Colonic mucosa (tissue), 4 donors: ENCODE results near the gene STK32A. TPM values are rescaled to one million over a fixed set of nuclear protein-coding genes. Genes with fewer than 3 reads are reported as not detected.

Experiments
- DNase-seq: peaks from one replicate; pipeline ENCODE4 v3.0.0-alpha.2; 2020
- H3K27ac ChIP-seq: fragments of 200-600 bp; one replicate; pipeline ENCODE4 v1.8.0; 2021
- H3K27me3 ChIP-seq: fragments of 200-600 bp; one replicate; pipeline ENCODE4 v1.8.0; 2021
- H3K36me3 ChIP-seq: fragments of 200-600 bp; one replicate; pipeline ENCODE4 v1.8.0; 2021
- H3K4me1 ChIP-seq: fragments of 200-600 bp; one replicate; pipeline ENCODE4 v1.8.0; 2021; ENCODE audit warnings: mild to moderate bottlenecking
- H3K4me3 ChIP-seq: fragments of 200-600 bp; one replicate; pipeline ENCODE4 v1.8.0; 2021
- H3K9ac ChIP-seq, 2 donors: one replicate each; pipeline ENCODE4 v1.7.0; 2013; ENCODE audit warnings: control low read depth in 2 of 2, low read depth in 2 of 2, low read length in 2 of 2
- H3K9me3 ChIP-seq: fragments of 200-600 bp; one replicate; pipeline ENCODE4 v1.8.0; 2021
- CTCF ChIP-seq: fragments of 200-600 bp; IDR thresholded peaks from one replicate; pipeline ENCODE4 v1.8.0; 2022; ENCODE audit warnings: antibody characterized with exemption, mild to moderate bottlenecking
- intact Hi-C: fragments of 100-400 bp; cut with DNase I; formaldehyde crosslinking; loops from one replicate; pipeline ENCODE4 v1.14.1; 2022
- total RNA-seq, 2 donors: library from RNA; stranded (reverse); fragmentation: NEBNext Ultra II Directional in 1 of 2; extraction: Animal tissue kit (Norgen Biotek cat#: 25700) in 1 of 2; gene quantifications; one replicate each; pipeline ENCODE4 v1.2.1, GENCODE V29; 2021
- donor health status: healthy.
- donor health status: DM: no; HTN: no; CAD: no.
- donor health status: DM: no; HTN: no; CAD: no.

Gene STK32A
- total RNA-seq, 2 donors from 2014 or later, result 0.10 to 0.77 TPM

DNA sequence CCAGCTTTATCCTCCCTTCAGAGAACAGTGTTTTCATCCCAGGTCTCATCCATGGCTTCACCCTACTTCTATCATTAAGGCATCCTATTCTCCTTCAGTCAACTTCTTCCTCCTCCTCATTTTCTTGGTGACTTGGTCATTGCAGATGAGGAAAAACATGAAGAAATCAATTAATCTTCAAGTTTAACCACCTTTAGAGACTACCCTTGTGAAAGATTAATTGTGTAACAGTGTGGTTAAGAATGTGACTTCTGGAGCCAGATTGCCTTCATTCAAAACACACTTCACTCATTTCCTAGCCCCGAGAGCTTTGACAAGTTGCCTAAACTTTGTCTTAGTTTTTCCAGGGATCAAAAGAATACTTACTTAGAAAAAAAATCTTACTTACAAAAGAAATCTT is 110.0 kb downstream of the STK32A start:
- DNase-seq, result no peak
- TF ChIP-seq CTCF, result no peak
- Histone ChIP-seq H3K4me1 (no peaks in the 10 kb centered on the region), H3K9ac (no peak overlapping the region), H3K36me3 (no peaks in the 10 kb centered on the region), H3K4me3 (no peak overlapping the region), H3K27ac (no peak overlapping the region), H3K9me3 (no peaks in the 10 kb centered on the region), H3K27me3 (no peaks in the 10 kb centered on the region)
- intact Hi-C loops, result no loop called here

DNA sequence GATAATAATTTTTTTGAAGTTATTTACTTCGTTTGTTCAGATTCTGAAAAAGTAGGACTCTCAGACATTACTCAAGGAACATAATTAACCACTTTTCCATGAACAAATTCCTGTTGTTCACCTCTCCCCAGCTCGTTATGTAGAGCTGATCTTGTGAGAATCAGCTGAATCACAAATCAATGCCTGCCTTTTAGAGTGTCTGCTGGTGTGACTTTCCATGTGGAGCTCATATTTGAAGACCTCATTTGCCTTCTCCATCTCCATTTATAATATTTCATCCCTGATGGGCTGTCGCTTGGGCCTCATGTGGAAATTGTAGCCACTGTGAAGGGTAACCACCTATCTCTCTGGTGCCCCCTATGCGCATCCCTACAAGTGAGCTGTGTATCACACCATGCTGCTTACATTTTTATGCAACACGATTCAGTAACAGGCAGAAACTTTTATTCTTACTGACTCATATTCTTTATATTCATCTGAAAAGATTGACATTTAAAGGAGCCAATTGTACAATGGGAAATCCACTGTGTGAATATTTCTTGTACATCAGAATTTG is 111.3 kb downstream of the STK32A start:
- no peaks in the 10 kb centered on the region for H3K27me3 ChIP-seq
- no peak overlapping the region for H3K27ac ChIP-seq
- H3K36me3 ChIP-seq, result no peaks in the 10 kb centered on the region
- no peak for TF ChIP-seq CTCF
- H3K4me1 ChIP-seq, result no peaks in the 10 kb centered on the region
- intact Hi-C loops, result no loop called here
- H3K9ac ChIP-seq, result no peak overlapping the region
- H3K4me3 ChIP-seq, result no peak overlapping the region
- H3K9me3 ChIP-seq, result no peaks in the 10 kb centered on the region
- no peak for DNase-seq

GRCh38 chr5:147348046-147348445 is 113.2 kb downstream of the STK32A start:
- DNase-seq, result no peak
- Histone ChIP-seq H3K36me3 (no peaks in the 10 kb centered on the region), H3K4me3 (no peak overlapping the region), H3K27ac (no peak overlapping the region), H3K27me3 (no peaks in the 10 kb centered on the region), H3K9me3 (no peaks in the 10 kb centered on the region), H3K9ac (no peak overlapping the region), H3K4me1 (no peaks in the 10 kb centered on the region)
- TF ChIP-seq CTCF, result no peak
- intact Hi-C loops, result no loop called here

- no peak for TF ChIP-seq CTCF
- DNase-seq, result no peak
- H3K9ac ChIP-seq, result no peak overlapping the region
- intact Hi-C loops, result no loop called here
- no peak overlapping the region for H3K27ac ChIP-seq
- no peaks in the 10 kb centered on the region for H3K36me3 ChIP-seq
- no peaks in the 10 kb centered on the region for H3K4me1 ChIP-seq
- no peak overlapping the region for H3K4me3 ChIP-seq
- no peaks in the 10 kb centered on the region for H3K9me3 ChIP-seq
- no peaks in the 10 kb centered on the region for H3K27me3 ChIP-seq
These were observed 113.6 kb downstream of the STK32A start for GRCh38 chr5:147348451-147348850.

DNA sequence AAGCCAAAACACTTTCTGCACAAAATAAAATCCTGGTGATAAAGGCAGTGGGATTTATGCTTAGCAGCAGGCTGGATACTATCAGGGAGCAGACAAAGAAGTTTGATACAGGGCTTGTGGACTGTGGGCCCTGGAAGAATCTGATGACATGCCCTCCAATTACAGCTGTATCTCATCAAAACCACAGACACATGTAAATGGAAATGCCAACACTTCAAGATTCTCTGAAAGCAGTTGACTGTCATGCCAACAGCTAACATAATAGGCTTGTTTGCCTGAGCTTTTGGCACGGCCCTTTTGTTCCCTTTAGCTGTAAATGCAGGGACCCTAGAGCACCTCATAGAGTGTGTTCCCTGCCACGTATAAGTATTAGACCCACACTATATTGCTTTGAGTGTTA is 114.4 kb downstream of the STK32A start:
- no peaks in the 10 kb centered on the region for H3K9me3 ChIP-seq
- no peak for TF ChIP-seq CTCF
- no peak overlapping the region for H3K9ac ChIP-seq
- DNase-seq, result no peak
- H3K4me1 ChIP-seq, result no peaks in the 10 kb centered on the region
- no peak overlapping the region for H3K27ac ChIP-seq
- intact Hi-C loops, result no loop called here
- no peaks in the 10 kb centered on the region for H3K36me3 ChIP-seq
- H3K27me3 ChIP-seq, result no peaks in the 10 kb centered on the region
- H3K4me3 ChIP-seq, result no peak overlapping the region
